HEK293 (cell line): ENCODE data around the gene TBC1D16.
A peak's percentile ranks its signal among the peaks of the same experiment; 100 is the strongest.

Source experiments
- GLIS1 ChIP-seq: fragments of 450-650 bp; formaldehyde crosslinking; IDR thresholded peaks from 2 replicates; pipeline ENCODE4 v1.5.1; 2016; ENCODE audit warnings: missing biosample characterization, missing genetic modification characterization
- GLIS2 ChIP-seq: fragments of 450-650 bp; formaldehyde crosslinking; IDR thresholded peaks from 2 replicates; pipeline ENCODE4 v1.5.1; 2016; ENCODE audit warnings: missing biosample characterization, missing genetic modification characterization
- KLF16 ChIP-seq: fragments of 450-650 bp; formaldehyde crosslinking; IDR thresholded peaks from 2 replicates; pipeline ENCODE4 v1.5.1; 2017; ENCODE audit warnings: missing biosample characterization, missing genetic modification characterization
- SP3 ChIP-seq: fragments of 450-650 bp; formaldehyde crosslinking; IDR thresholded peaks from 2 replicates; pipeline ENCODE4 v1.5.1; 2016; ENCODE audit warnings: missing biosample characterization, missing genetic modification characterization
- TSHZ1 ChIP-seq: fragments of 450-650 bp; formaldehyde crosslinking; IDR thresholded peaks from 2 replicates; pipeline ENCODE4 v1.5.1; 2016; ENCODE audit warnings: missing biosample characterization, missing genetic modification characterization, borderline replicate concordance
- ZBTB20 ChIP-seq: fragments of 450-650 bp; formaldehyde crosslinking; IDR thresholded peaks from 2 replicates; pipeline ENCODE4 v1.5.1; 2016; ENCODE audit warnings: missing biosample characterization, missing genetic modification characterization
- ZBTB8A ChIP-seq: fragments of 450-650 bp; formaldehyde crosslinking; IDR thresholded peaks from 2 replicates; pipeline ENCODE4 v1.5.1; 2016; ENCODE audit warnings: missing biosample characterization, missing genetic modification characterization
- ZFHX2 ChIP-seq: fragments of 450-650 bp; formaldehyde crosslinking; conservative IDR thresholded peaks from 2 replicates; pipeline ENCODE4 v1.5.1; 2016; ENCODE audit warnings: missing biosample characterization, missing genetic modification characterization
- ZNF121 ChIP-seq: fragments of 450-650 bp; formaldehyde crosslinking; IDR thresholded peaks from 2 replicates; pipeline ENCODE4 v1.5.1; 2016; ENCODE audit warnings: missing biosample characterization, missing genetic modification characterization
- ZNF133 ChIP-seq: fragments of 450-650 bp; formaldehyde crosslinking; IDR thresholded peaks from 2 replicates; pipeline ENCODE4 v1.5.1; 2016; ENCODE audit warnings: missing biosample characterization, missing genetic modification characterization
- ZNF175 ChIP-seq: fragments of 450-650 bp; formaldehyde crosslinking; IDR thresholded peaks from 2 replicates; pipeline ENCODE4 v1.5.1; 2016; ENCODE audit warnings: missing biosample characterization, missing genetic modification characterization
- ZNF18 ChIP-seq: fragments of 450-650 bp; formaldehyde crosslinking; IDR thresholded peaks from 2 replicates; pipeline ENCODE4 v1.5.1; 2016; ENCODE audit warnings: missing biosample characterization, missing genetic modification characterization
- ZNF19 ChIP-seq: fragments of 450-650 bp; formaldehyde crosslinking; IDR thresholded peaks from 2 replicates; pipeline ENCODE4; 2016; ENCODE audit warnings: missing biosample characterization, missing genetic modification characterization, low read depth
- ZNF23 ChIP-seq: fragments of 450-650 bp; formaldehyde crosslinking; IDR thresholded peaks from 2 replicates; pipeline ENCODE4 v1.5.1; 2016; ENCODE audit warnings: missing biosample characterization, missing genetic modification characterization, borderline replicate concordance
- ZNF239 ChIP-seq: fragments of 450-650 bp; formaldehyde crosslinking; IDR thresholded peaks from 2 replicates; pipeline ENCODE4 v1.5.1; 2016; ENCODE audit warnings: missing biosample characterization, missing genetic modification characterization
- ZNF274 ChIP-seq, 2 experiments: fragments of 200-500 bp in 1 of 2; fragments of 450-650 bp in 1 of 2; sonication (Bioruptor generic) in 1 of 2; formaldehyde crosslinking in 1 of 2; IDR thresholded peaks; 2 replicates each; pipeline versions ENCODE4 v1.5.1 to v1.6.1; 2014 to 2016; ENCODE audit warnings: borderline replicate concordance in 1 of 2, inconsistent platforms in 1 of 2, low read length in 1 of 2, missing biosample characterization in 1 of 2, missing genetic modification characterization in 1 of 2
- ZNF292 ChIP-seq: fragments of 450-650 bp; formaldehyde crosslinking; IDR thresholded peaks from 2 replicates; pipeline ENCODE4 v1.5.1; 2016; ENCODE audit warnings: low read depth, missing biosample characterization, missing genetic modification characterization, borderline replicate concordance
- ZNF335 ChIP-seq: fragments of 450-650 bp; formaldehyde crosslinking; conservative IDR thresholded peaks from 2 replicates; pipeline ENCODE4 v1.5.1; 2016; ENCODE audit warnings: missing biosample characterization, missing genetic modification characterization
- ZNF426 ChIP-seq: fragments of 450-650 bp; formaldehyde crosslinking; IDR thresholded peaks from 2 replicates; pipeline ENCODE4 v1.5.1; 2017; ENCODE audit warnings: missing biosample characterization, missing genetic modification characterization, mild to moderate bottlenecking, inconsistent platforms, moderate library complexity
- ZNF514 ChIP-seq: fragments of 450-650 bp; formaldehyde crosslinking; IDR thresholded peaks from 2 replicates; pipeline ENCODE4 v1.5.1; 2016; ENCODE audit warnings: missing biosample characterization, missing genetic modification characterization
- ZNF529 ChIP-seq: fragments of 450-650 bp; formaldehyde crosslinking; IDR thresholded peaks from 2 replicates; pipeline ENCODE4 v1.5.1; 2017; ENCODE audit warnings: missing genetic modification characterization, missing biosample characterization; ENCODE audit not compliant: insufficient replicate concordance
- ZNF560 ChIP-seq: fragments of 450-650 bp; formaldehyde crosslinking; IDR thresholded peaks from 2 replicates; pipeline ENCODE4 v1.5.1; 2017; ENCODE audit warnings: missing biosample characterization, missing genetic modification characterization, borderline replicate concordance
- ZNF561 ChIP-seq: fragments of 450-650 bp; IDR thresholded peaks from 2 replicates; pipeline ENCODE4 v1.5.1; 2018; ENCODE audit warnings: missing biosample characterization, missing genetic modification characterization, borderline replicate concordance
- ZNF621 ChIP-seq: fragments of 450-650 bp; formaldehyde crosslinking; IDR thresholded peaks from 2 replicates; pipeline ENCODE4 v1.5.1; 2017; ENCODE audit warnings: missing biosample characterization, missing genetic modification characterization
- ZNF626 ChIP-seq: fragments of 450-650 bp; sonication (Bioruptor Pico); formaldehyde crosslinking; IDR thresholded peaks from 2 replicates; pipeline ENCODE4 v1.5.1; 2018; ENCODE audit warnings: missing biosample characterization, missing genetic modification characterization, inconsistent platforms
- ZNF660 ChIP-seq: fragments of 450-650 bp; IDR thresholded peaks from 2 replicates; pipeline ENCODE4 v1.5.1; 2018; ENCODE audit warnings: missing biosample characterization, mild to moderate bottlenecking, missing genetic modification characterization
- ZNF707 ChIP-seq: fragments of 450-650 bp; formaldehyde crosslinking; IDR thresholded peaks from 2 replicates; pipeline ENCODE4 v1.5.1; 2016; ENCODE audit warnings: missing biosample characterization, missing genetic modification characterization
- ZNF776 ChIP-seq: fragments of 450-650 bp; formaldehyde crosslinking; IDR thresholded peaks from 2 replicates; pipeline ENCODE4 v1.5.0; 2017; ENCODE audit warnings: missing biosample characterization, missing genetic modification characterization, borderline replicate concordance
- ZNF785 ChIP-seq: fragments of 450-650 bp; formaldehyde crosslinking; IDR thresholded peaks from 2 replicates; pipeline ENCODE4 v1.5.1; 2016; ENCODE audit warnings: missing biosample characterization, missing genetic modification characterization
- ZNF830 ChIP-seq: fragments of 450-650 bp; IDR thresholded peaks from 2 replicates; pipeline ENCODE4 v1.5.0; 2018; ENCODE audit warnings: missing biosample characterization, missing genetic modification characterization, low read depth, mild to moderate bottlenecking, moderate library complexity
- ZSCAN18 ChIP-seq: fragments of 450-650 bp; formaldehyde crosslinking; IDR thresholded peaks from 2 replicates; pipeline ENCODE4 v1.5.1; 2016; ENCODE audit warnings: missing biosample characterization, missing genetic modification characterization
- ZSCAN30 ChIP-seq: fragments of 450-650 bp; IDR thresholded peaks from 2 replicates; pipeline ENCODE4 v1.5.1; 2018; ENCODE audit warnings: missing biosample characterization, mild to moderate bottlenecking, missing genetic modification characterization, moderate library complexity
- ZXDB ChIP-seq: fragments of 450-650 bp; formaldehyde crosslinking; IDR thresholded peaks from 2 replicates; pipeline ENCODE4 v1.5.1; 2016; ENCODE audit warnings: missing biosample characterization, missing genetic modification characterization

The TBC1D16 gene

GRCh38 chr17:80035937-80036714, 454 bp upstream of the TBC1D16 start, which contains the start of gene CCDC40 (continued):
- TF ChIP-seq ZSCAN18 (tag by site-specific recombination) (no peak), ZNF19 (tag by site-specific recombination) (no peak), ZNF335 (tag by site-specific recombination) (peak; percentile 82), ZNF626 (tag by site-specific recombination) (no peak), KLF16 (no peak), ZSCAN30 (tag by site-specific recombination) (no peak), ZNF23 (tag by site-specific recombination) (no peak), ZNF18 (tag by site-specific recombination) (no peak), ZBTB8A (tag by site-specific recombination) (peak; percentile 69), ZXDB (tag by site-specific recombination) (peak; percentile 100), ZNF274 (IDR thresholded peaks at IDR 0.05; ENCODE audit: low read length) (no peak), ZNF274 (tag by site-specific recombination; IDR thresholded peaks at IDR 0.05; ENCODE audit: borderline replicate concordance) (no peak), ZNF561 (tag by site-specific recombination) (peak; percentile 76; the same call in 1 of the 2 replicates), TSHZ1 (no peak), ZNF121 (tag by site-specific recombination) (no peak), ZBTB20 (peak; percentile 66), ZNF133 (tag by site-specific recombination) (no peak), GLIS1 (tag by site-specific recombination) (peak; percentile 64), ZNF776 (tag by site-specific recombination) (no peak), ZNF175 (tag by site-specific recombination) (no peak), ZNF292 (tag by site-specific recombination) (no peak), ZNF707 (no peak), SP3 (tag by site-specific recombination) (peak; percentile 68), ZNF660 (tag by site-specific recombination) (0 out of 2 replicates have a peak, but pooled peaks have one; percentile 35), ZFHX2 (tag by site-specific recombination) (peak; percentile 88), ZNF830 (no peak), ZNF529 (tag by site-specific recombination) (no peak), ZNF621 (tag by site-specific recombination) (no peak), GLIS2 (tag by site-specific recombination) (peak; percentile 90), ZNF785 (no peak), ZNF426 (no peak), ZNF560 (tag by site-specific recombination) (no peak), ZNF239 (tag by site-specific recombination) (no peak), ZNF514 (tag by site-specific recombination) (no peak)
